Fibroblast of the aortic adventitia (primary cell): ENCODE measurements around the gene KCNH1. TPM values are rescaled to one million over a fixed set of nuclear protein-coding genes. Genes with fewer than 3 reads are reported as not detected.

Experiments
- DNase-seq: peaks from one replicate; pipeline ENCODE4 v3.0.0-alpha.2; 2010; ENCODE audit warnings: low read depth
- H3K4me3 ChIP-seq: 2 replicates; pipeline ENCODE4 v1.5.1; 2011; ENCODE audit warnings: low read depth, mild to moderate bottlenecking, control low read depth, low read length, moderate library complexity
- total RNA-seq: library from RNA; depleted of rRNA; stranded (reverse); fragments of >200 nt; gene quantifications from 2 replicates; pipeline ENCODE4 v1.2.3, GENCODE V29; 2012; ENCODE audit warnings: low replicate concordance
- TF ChIP-seq, protein P1 (sequence below): IDR thresholded peaks from 2 replicates; pipeline ENCODE4 v1.5.1; 2011; ENCODE audit warnings: mild to moderate bottlenecking, low read length, control low read depth, inconsistent platforms; ENCODE audit not compliant: insufficient read depth

Gene KCNH1
- total RNA-seq, 1 donor, result not detected

DNA sequence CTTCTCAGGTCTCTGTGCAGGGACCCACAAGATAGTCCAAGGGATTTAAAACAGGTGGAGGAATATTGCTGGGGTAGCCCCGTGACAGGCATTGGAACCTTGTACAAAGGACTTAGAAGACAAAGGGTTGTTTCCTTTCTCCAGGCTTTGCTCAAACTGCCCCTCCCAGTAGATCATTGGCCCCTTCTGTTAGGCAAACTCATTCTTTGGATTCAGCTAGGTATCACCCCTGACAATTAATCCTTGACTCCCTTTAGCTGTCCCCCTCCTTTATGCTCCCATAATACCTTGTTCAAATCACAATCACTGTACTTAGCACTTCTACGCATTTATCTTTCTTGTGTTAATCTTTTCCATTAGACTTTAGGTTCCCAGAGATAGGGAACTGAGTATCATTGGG lies 360.5 kb downstream of the KCNH1 start:
- TF ChIP-seq, protein P1, sequence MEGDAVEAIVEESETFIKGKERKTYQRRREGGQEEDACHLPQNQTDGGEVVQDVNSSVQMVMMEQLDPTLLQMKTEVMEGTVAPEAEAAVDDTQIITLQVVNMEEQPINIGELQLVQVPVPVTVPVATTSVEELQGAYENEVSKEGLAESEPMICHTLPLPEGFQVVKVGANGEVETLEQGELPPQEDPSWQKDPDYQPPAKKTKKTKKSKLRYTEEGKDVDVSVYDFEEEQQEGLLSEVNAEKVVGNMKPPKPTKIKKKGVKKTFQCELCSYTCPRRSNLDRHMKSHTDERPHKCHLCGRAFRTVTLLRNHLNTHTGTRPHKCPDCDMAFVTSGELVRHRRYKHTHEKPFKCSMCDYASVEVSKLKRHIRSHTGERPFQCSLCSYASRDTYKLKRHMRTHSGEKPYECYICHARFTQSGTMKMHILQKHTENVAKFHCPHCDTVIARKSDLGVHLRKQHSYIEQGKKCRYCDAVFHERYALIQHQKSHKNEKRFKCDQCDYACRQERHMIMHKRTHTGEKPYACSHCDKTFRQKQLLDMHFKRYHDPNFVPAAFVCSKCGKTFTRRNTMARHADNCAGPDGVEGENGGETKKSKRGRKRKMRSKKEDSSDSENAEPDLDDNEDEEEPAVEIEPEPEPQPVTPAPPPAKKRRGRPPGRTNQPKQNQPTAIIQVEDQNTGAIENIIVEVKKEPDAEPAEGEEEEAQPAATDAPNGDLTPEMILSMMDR, result no peak
- H3K4me3 ChIP-seq, result no peak overlapping the region
- no peak for DNase-seq

DNA sequence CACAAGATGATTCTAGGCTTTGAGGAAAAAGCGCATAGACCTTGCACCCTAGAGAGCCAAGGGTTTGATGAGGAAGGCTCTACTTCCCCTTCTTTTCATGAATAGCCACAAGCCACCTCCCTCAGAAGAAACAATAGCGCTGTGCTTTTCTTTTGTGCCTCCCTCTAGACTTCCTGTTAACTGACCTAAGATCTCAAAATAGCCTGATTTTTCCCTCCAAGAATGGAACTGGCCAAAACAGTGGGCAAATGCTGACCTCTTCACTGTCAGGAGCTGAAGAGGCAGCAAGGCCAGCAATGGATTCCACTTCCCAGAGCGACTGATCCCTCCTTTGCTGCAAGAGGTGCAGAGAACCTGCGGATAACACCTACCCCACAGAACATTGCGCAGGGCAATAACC lies 362.8 kb downstream of the KCNH1 start:
- no peak overlapping the region for H3K4me3 ChIP-seq
- TF ChIP-seq, protein P1, result no peak
- DNase-seq, result no peak

DNA sequence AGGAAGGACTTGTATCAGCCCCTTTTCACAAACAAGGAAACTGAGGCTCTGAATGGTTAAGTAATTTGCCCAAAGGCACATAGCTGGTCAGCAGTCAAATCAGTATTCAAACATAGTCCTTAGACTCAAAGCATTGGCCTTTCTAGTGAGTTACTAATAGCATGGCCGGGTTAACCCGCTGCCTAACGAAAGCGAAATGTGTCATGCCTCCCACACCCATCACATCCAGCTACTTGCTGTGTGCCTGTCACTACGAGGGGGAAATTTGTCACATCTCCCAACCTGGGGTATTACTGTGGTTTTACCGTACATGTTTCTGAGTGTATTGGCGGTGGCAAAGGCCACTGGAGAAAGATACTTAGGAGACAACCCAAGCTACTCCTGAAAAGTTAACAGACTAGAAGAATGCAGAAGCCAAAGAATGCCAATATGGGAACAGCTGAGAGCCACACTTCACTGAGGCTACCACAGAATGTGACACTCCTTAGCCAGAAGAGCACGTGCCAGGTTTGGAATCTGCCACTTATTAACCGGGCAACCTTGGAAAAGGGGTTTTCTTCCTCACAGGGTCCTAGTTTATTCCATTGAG lies 363.5 kb downstream of the KCNH1 start:
- no peak for DNase-seq
- no peak overlapping the region for H3K4me3 ChIP-seq
- TF ChIP-seq, protein P1, result no peak

DNA sequence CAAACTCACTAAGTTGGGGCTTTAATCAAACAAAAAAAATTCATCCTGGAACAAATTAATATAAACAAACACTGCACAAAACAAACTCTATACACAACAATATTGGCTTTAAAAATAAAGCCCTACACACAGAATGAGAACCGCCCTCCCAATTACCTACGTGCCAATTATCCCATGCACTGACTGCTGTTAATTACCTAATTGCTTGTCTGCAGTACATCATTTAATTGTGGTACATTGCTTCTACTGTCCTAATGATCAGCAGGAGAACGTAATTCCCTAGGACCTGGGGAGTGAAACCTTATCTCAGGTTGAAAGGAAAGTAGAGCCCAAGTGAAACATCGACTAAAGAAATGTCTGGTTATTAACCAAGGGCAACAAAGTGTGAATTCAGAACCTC lies 364.5 kb downstream of the KCNH1 start:
- no peak overlapping the region for H3K4me3 ChIP-seq
- no peak for DNase-seq
- TF ChIP-seq, protein P1, result no peak

DNA sequence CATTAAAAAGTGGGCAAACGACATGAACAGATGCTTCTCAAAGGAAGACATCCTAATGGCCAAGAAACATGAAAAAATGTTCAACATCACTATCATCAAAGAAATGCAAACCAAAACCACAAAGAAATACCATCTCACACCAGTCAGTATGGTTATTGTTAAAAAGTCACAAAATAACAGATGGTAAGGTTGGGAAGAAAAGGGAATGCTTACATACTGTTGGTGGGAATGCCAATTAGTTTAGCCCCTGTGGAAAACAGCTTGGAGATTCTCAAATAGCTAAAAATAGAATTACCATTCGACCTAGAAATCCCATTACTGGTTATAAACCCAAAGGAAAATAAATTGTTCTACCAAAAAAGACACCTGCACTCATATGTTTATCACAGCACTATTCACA lies 369.4 kb downstream of the KCNH1 start:
- TF ChIP-seq, protein P1, result no peak
- H3K4me3 ChIP-seq, result no peak overlapping the region
- no peak for DNase-seq

DNA sequence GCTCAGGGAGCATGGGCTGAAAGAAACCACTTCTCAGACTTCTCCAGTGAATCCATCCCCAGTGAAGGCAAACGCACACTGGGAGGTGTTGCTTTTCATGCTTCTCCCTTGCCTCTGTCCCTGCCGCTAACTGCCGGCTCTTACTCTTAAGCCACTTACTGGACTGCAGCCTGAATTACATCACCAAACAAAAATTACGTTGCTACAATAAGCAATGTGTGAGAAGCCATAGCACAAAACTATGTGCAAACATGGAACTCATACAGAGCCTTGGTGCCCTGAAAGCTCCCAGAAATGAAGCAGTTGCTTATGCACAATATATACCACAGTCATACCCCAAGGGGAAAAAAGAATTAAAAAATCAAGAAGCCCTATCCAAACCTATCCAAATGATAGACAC lies 375.2 kb downstream of the KCNH1 start:
- H3K4me3 ChIP-seq, result no peak overlapping the region
- DNase-seq, result no peak
- TF ChIP-seq, protein P1, result no peak

DNA sequence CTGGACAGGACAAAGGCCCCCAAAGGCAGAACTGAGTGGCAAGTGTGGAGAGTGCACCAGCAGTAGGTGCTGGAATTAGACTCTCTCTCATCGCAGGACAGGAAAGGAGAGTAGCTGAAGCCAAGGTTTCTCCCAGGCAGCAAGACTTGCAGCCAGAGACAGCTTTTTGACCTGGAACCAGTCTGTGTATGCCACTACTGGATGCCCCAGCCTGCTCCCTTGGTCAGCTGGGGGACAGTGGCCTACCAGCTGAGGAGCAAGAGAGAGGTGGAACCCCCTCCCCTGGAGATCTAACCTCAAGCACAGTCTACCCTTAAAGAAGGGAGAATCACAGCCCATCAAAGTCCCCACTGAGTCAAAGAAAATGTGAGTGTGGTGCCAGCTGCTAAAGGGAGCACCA lies 375.7 kb downstream of the KCNH1 start:
- H3K4me3 ChIP-seq, result no peak overlapping the region
- no peak for DNase-seq
- TF ChIP-seq, protein P1, result no peak
